ENCODE results near the gene RBFOX2. TPM values are rescaled to one million over a fixed set of nuclear protein-coding genes. Genes with fewer than 3 reads are reported as not detected.

RBFOX2 gene
- total and polyA plus RNA-seq, 2 donors (not counting 3 experiments of a cell fraction or from before 2014, with no cell fraction given) = 125 to 142 TPM

GRCh38 chr22:35900483-35901168 lies 128.0 kb downstream of the RBFOX2 start:
- ChIA-PET CTCF (interaction anchor here (0.7 to 2.8 kb wide), 7 partner anchors 8 to 285 kb away, joined by 3 to 12 read pairs (median 4); no protein-coding TSS in a partner anchor), POLR2A (interaction anchor here (0.6 kb wide), 1 partner anchor 433 kb away, joined by 3 read pairs; no protein-coding TSS in a partner anchor)
- Histone ChIP-seq H4K20me1 (replicated peaks; ENCODE audit: control insufficient read depth, extremely low read depth, insufficient read depth, low read length) (peaks cover 5% of the 10 kb centered on the region), H3K9ac (replicated peaks; ENCODE audit: extremely low read depth, insufficient read depth, low read length) (no peak overlapping the region), H2AFZ (ENCODE audit: low read depth, low read length) (no peak overlapping the region), H3K4me1 (ENCODE audit: control insufficient read depth, extremely low read depth, insufficient read depth, low read length) (peaks cover 30% of the 10 kb centered on the region), H3K79me2 (ENCODE audit: control insufficient read depth, insufficient read depth, low read length) (peaks cover 43% of the 10 kb centered on the region), H3K4me2 (ENCODE audit: insufficient read depth, low read length) (peak overlapping the region; percentile 21), H3K27me3 (ENCODE audit: control insufficient read depth in 2 of 2, insufficient read depth in 2 of 2, low read length in 2 of 2) (no peaks in the 10 kb centered on the region), H3K27ac (ENCODE audit: insufficient read depth, low read depth, low read length) (peak overlapping the region; percentile 32), H3K4me3 (replicated peaks in 1 of 3; ENCODE audit: insufficient read depth in 1 of 3, low read depth in 1 of 3, low read length in 3 of 3) (no peak overlapping the region), H3K9me1 (replicated peaks; ENCODE audit: control insufficient read depth, extremely low read depth, insufficient read depth, low read length) (no peaks in the 10 kb centered on the region), H3K9me3 (replicated peaks; ENCODE audit: control insufficient read depth, insufficient read depth, low read length) (no peaks in the 10 kb centered on the region), H3K36me3 (ENCODE audit: control insufficient read depth in 2 of 2, extremely low read depth in 1 of 2, insufficient read depth in 2 of 2, low read length in 2 of 2) (no peaks in the 10 kb centered on the region)
- no TSS peak for BruUV-seq (replicated peaks)
- DNase-seq (ENCODE audit: low read depth, low spot score) = peak; percentile 28
- peak; percentile 63 for FAIRE-seq
- intact Hi-C loops (cut with micrococcal nuclease) = loop anchor here (1.0 kb wide), 1 partner anchor 10 kb away; no protein-coding TSS in a partner anchor
- TF ChIP-seq EZH2 (IDR thresholded peaks at IDR 0.05; ENCODE audit: borderline replicate concordance, low read depth, low read length, severe bottlenecking) (no peak), FOS (IDR thresholded peaks at IDR 0.05; ENCODE audit: borderline replicate concordance, insufficient read depth, low read length) (no peak), POLR2AphosphoS5 (IDR thresholded peaks at IDR 0.05; ENCODE audit: insufficient read depth, low read depth, low read length) (no peak), MAX (IDR thresholded peaks at IDR 0.05; ENCODE audit: insufficient read depth, insufficient read length) (no peak), GATA2 (IDR thresholded peaks at IDR 0.05; ENCODE audit: insufficient read depth, insufficient read length, low read depth, low read length) (no peak), POLR2A (IDR thresholded peaks at IDR 0.05; ENCODE audit: low read depth, low read length) (no peak), JUN (IDR thresholded peaks at IDR 0.05; ENCODE audit: borderline replicate concordance, insufficient read depth, insufficient read length, low read depth) (no peak), MYC (IDR thresholded peaks at IDR 0.05; ENCODE audit: low read depth, low read length) (no peak)
- TF ChIP-seq, protein P1, sequence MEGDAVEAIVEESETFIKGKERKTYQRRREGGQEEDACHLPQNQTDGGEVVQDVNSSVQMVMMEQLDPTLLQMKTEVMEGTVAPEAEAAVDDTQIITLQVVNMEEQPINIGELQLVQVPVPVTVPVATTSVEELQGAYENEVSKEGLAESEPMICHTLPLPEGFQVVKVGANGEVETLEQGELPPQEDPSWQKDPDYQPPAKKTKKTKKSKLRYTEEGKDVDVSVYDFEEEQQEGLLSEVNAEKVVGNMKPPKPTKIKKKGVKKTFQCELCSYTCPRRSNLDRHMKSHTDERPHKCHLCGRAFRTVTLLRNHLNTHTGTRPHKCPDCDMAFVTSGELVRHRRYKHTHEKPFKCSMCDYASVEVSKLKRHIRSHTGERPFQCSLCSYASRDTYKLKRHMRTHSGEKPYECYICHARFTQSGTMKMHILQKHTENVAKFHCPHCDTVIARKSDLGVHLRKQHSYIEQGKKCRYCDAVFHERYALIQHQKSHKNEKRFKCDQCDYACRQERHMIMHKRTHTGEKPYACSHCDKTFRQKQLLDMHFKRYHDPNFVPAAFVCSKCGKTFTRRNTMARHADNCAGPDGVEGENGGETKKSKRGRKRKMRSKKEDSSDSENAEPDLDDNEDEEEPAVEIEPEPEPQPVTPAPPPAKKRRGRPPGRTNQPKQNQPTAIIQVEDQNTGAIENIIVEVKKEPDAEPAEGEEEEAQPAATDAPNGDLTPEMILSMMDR (IDR thresholded peaks at IDR 0.05; ENCODE audit: extremely low read depth in 1 of 2, insufficient read depth in 1 of 2, low read depth in 1 of 2, low read length in 2 of 2) = no peak
- dilution Hi-C loops (cut with MboI; ENCODE audit: extremely low pct_ligation_motif_present, low sequenced_read_pairs) = no loop called here
